Measurements from ENCODE around the gene ZNF70.

ZNF70 gene

GRCh38 chr22:23690713-23691112, 60.2 kb downstream of the ZNF70 start, which contains the start of gene RGL4:
RGL4 (plus strand) TSS chr22:23691013; CDS start chr22:23692031, 1,018 bp downstream.
- DNase-seq: no peak

- DNase-seq: no peak
Measured at GRCh38 chr22:23689414-23689813, 61.5 kb downstream of the ZNF70 start.
